HG02973 (cell line): Measurements from ENCODE around the gene NR1I2.

Experiments
- ATAC-seq: cut with Tn5 transposase; IDR thresholded peaks from one replicate; pipeline ENCODE4 v1.9.1; 2021; ENCODE audit warnings: moderate library complexity; ENCODE audit not compliant: unreplicated experiment

Gene NR1I2

GRCh38 chr3:119778811-119779210, 3.1 kb upstream of the NR1I2 start:
- no peak for ATAC-seq

- ATAC-seq, result peak; percentile 67
These were observed 2.0 kb upstream of the NR1I2 start for GRCh38 chr3:119779731-119780383.

GRCh38 chr3:119782460-119782859, 559 bp downstream of the NR1I2 start:
- no peak for ATAC-seq

DNA sequence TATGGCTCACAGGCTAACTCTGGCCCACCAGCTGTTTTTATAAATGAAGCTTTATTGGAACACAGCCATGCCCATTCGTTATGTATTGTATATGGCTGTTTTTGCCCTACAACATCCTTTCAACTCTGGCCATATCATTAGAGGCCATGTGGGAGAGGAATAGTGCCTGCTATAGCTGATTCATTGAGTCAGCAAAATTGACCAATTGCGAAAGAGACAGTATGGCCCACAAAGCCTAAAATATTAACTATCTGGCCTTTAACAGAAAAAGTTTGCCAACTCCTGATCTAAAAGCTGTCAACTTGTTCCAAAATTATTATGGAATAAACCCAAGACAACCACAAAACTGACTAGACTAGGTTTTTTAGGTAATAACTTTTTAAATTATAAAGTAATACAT, 1.4 kb downstream of the NR1I2 start:
- ATAC-seq, result no peak

DNA sequence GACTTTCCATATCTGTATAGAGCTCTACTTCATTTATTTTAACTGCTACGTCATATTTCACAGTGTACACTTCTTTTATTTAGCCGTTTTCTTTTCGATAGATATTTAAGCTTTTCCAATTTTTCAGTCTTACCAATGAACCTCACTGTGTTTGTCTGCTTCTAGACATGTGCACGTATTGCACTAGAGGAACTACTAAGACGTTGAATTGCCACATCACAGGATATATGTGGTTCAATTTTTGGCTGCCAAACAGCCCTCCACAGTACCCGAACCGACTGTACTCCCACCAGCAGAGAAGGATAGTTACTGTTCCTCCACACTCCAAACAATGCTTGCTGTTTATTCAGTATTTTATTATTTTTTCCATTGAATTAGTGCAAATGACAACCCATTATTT, 2.0 kb downstream of the NR1I2 start:
- no peak for ATAC-seq

DNA sequence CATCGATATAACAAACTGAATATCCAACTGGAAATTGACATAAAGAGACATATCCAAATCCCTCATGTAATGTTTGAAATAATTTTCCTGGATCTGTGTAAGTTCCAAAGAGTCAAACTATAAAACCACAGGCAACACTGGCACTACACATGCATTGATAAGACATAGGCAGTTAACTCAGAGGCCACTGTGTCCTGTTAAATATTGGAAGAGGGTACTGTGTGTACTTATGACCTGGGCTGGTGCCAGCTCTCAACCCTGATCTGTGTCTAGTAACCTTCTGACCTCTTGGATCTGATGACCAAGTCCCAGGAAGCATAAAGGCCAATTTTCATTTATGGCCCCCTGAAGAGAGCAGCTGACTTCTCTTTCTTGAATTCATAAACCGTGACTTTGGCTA, 4.5 kb downstream of the NR1I2 start:
- no peak for ATAC-seq

DNA sequence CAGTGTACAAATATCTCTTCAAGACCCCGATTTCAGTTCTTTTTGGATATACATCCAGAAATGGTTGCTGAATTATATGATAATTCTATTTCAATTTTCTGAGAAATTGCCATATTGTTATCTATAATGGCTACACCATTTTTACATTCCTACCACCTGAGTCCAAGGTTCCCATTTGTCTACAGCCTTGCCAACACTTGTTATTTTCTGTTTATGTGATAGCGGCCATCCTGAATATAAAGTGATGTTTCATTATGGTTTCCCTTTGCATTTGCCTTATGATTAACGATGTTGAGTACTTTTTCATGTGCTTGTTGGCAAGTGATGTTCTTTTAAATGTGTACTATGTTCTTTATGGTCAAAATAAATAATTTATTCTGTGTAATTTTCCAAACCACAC, 8.5 kb downstream of the NR1I2 start:
- no peak for ATAC-seq

DNA sequence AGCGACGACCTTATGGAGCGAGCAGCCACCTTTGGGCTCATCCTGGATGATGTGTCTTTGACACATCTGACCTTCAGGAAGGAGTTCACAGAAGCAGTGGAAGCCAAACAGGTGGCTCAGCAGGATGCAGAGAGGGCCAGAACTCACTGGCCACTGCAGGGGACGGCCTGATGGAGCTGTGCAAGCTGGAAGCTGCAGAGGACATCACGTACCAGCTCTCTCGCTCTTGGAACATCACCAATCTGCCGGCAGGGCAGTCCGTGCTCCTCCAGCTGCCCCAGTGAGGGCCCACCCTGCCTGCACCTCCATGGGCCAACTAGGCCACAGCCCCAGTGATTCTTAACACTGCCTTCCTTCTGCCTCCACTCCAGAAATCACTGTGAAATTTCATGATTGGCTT, 10.4 kb downstream of the NR1I2 start:
- ATAC-seq, result no peak

DNA sequence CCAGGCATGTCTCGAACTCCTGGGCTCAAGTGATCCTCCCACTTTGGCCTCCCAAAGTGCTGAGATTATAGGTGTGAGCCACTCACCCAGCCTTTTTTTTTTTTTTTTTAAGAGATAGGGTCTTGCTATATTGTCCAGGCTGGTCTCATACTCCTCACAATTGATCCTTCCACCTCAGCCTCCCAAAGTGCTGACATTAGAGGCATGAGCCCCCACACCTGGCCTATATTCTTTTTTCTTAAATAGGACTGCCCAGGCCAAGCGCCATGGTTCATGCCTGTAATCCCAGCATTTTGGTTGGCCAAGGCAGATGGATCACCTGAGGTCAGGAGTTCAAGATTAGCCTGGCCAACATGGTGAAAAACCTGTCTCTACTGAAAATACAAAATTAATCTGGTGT, 12.5 kb downstream of the NR1I2 start:
- ATAC-seq, result no peak

DNA sequence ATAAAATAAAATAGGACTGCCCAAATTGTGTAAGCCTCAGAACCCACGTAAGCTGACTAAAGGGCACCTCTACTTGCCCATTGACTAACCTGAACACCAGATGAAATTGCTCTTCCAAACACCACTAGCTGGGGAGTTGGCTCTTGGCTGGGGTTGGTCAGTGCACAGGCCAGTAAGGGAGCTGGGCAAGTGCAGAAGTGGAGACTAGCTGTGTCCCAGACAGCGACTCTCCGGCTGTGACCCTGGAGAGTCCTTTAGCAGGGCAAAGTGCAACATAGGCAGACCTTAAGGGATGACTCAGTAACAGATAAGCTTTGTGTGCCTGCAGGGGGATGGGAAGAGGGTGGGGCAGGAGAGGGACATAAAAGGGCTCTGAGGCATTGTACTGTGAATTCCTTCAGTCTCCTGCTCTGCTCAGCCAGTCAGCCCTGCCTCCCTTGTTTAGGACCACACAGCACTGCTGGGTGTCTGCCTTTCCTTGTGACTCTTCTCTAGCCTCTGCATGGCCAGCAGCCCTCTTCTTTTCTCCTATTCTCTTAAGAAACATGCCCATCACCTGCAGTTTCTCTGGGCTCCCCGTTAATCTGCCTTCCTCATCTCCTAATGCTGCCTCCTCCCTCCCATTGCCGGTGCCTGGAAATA, 13.2 kb downstream of the NR1I2 start:
- ATAC-seq, result no peak

- no peak for ATAC-seq
These were observed 13.9 kb downstream of the NR1I2 start for GRCh38 chr3:119795849-119796248.

DNA sequence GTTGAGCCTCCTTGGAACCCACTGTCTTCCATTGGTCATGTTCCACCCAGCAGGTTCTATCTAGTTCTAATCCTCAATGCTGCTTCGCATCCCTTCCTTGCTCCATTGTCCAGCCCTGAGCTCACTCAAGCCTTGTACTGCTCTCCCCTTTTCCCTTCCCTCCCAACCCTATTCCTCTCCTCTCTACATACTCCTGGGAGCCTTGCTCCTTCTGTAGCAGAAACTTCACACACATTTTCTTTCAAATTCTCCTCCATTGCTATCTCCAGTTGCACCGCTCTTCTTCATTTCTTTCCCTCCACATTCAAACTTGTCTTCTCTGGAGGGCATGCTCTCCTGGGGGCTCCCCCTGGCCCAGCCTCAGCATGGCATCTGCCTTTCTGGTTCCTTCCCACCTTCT, 14.5 kb downstream of the NR1I2 start:
- ATAC-seq, result no peak

DNA sequence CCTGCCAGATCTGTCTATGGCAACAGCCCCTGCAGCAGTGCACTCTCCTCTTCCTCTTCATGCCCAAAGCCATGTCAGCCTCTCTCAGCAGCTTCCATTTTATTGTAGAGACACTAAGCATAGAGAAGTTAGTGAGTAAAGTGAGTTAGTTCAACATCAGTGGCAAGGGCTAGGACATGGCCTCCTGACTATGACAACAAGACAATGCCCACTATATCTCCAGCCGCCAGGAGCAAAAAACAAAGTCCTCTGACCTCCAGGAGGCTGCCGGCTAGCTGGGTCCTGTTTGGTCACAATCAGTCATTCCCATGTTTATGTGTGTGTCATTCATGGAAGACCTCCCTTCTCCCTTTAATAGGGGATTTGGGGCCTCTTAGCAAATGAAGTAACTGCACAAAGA, 14.9 kb downstream of the NR1I2 start:
- no peak for ATAC-seq

DNA sequence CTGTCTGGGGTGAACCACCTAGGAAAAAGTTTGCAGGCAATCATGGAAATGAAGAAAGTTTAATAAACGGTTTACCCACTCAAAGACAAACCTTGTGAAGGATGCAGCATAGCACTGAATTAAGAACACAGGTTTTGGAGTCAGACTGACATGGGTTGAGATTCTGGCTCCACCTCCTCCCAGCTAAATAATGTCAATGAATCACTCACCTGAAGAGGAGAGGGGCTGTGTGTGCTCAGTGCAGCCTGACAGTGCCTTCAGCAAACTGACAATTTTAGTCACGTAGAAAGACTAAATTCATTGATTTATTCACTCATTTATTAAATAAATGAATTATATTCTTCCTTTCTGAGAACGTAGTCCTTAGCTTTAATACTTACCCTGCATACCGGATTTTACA, 18.9 kb downstream of the NR1I2 start:
- ATAC-seq, result no peak

- ATAC-seq, result no peak
These were observed 26.3 kb downstream of the NR1I2 start for GRCh38 chr3:119808244-119808643.

DNA sequence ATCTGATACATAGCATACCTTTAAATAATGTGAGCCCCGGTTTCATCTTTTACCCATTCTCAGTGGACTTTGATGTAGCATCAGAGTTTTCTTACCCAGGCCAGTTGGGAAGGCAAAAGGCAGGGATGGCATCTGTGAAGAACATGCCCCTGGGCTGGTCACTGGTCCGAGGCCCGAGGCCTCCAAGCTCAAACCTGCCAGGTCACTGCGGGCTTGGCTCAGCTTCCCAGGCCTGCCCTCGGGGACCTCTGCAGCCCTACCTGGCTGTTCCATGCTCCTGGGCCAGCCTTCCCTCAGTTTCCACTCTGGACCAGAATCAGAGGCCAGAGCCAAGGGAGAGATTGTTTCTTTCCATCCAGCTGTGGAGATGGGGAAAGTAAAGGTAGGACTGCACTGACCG, 26.9 kb downstream of the NR1I2 start:
- ATAC-seq, result no peak

DNA sequence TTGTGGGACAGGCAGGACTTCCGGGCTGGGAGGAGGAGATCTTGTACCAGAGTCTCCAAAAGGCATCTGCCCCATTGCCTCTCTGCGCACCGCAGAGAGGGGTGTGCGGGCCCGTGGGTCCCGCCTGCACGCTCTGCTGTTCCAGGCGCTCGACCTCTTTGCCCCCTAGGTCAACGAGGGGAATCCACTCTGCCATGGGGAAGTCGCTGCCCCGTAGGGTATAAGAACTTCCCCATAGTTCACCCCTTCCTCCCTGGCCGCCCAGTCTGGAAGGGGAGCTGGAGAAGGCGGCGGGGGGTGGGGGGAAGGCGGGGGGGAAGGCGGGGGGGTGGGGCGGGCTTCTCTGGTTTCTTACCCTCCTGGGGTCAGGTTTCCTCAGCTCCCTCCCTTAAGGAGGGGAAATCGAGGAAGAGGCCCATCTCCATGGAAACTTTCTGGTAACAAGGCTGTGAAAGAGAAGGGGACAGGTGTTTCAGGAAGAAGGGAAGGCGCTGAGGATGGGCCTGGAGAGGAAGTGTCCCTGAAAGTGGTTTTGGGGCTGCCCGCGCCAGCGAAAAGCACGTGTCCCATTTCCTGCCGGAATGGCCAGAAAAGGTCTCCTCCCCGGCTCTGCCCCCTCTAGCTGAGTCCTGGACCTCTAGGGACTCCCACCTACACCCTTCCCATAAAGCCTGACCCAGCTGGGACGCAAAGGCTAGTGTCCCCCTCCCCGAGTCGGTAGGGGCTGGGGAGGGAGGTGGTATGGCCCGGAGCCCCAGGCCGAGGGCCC, 27.5 kb downstream of the NR1I2 start:
- peak; percentile 21 for ATAC-seq

- peak; percentile 84 for ATAC-seq
These were observed 28.1 kb downstream of the NR1I2 start for GRCh38 chr3:119810018-119810435.

- no peak for ATAC-seq
These were observed 30.7 kb downstream of the NR1I2 start for GRCh38 chr3:119812491-119813058.

GRCh38 chr3:119815716-119816115, 33.8 kb downstream of the NR1I2 start:
- no peak for ATAC-seq

DNA sequence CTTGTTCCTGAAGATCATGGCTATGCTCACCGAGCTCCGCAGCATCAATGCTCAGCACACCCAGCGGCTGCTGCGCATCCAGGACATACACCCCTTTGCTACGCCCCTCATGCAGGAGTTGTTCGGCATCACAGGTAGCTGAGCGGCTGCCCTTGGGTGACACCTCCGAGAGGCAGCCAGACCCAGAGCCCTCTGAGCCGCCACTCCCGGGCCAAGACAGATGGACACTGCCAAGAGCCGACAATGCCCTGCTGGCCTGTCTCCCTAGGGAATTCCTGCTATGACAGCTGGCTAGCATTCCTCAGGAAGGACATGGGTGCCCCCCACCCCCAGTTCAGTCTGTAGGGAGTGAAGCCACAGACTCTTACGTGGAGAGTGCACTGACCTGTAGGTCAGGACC, 35.2 kb downstream of the NR1I2 start:
- no peak for ATAC-seq
